ENCODE measurements around the gene ZNF184.

ZNF184 gene

GRCh38 chr6:27479319-27480182 is 6.6 kb upstream of the ZNF184 start:
- peak; percentile 81 for DNase-seq (ENCODE audit: low spot score)

DNA sequence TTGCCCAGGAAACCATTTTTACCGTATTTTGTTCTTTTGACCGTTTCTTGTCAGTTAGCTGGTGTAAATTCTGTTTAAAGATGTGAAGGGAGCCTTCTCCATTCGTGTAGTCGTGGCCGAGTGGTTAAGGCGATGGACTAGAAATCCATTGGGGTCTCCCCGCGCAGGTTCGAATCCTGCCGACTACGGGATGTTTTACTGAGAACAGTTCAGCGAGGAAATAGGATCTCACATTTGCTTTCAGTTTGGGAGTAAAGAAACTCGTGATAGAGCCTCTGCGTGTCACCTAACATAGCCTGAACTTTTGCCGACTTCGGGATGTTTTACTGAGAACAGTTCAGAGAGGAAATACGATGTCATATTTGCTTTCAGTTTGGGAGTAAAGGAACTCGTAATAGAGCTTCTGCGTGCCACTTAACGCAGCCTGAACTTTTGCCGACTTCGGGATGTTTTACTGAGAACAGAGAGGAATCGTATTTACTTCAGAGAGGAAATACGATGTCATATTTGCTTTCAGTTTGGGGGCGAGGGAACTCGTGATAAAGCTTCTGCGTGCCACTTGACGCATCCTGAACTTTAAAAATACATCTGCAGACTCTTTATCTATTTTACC is 5.9 kb upstream of the ZNF184 start:
- peak; percentile 77 for DNase-seq (ENCODE audit: low spot score)

DNA sequence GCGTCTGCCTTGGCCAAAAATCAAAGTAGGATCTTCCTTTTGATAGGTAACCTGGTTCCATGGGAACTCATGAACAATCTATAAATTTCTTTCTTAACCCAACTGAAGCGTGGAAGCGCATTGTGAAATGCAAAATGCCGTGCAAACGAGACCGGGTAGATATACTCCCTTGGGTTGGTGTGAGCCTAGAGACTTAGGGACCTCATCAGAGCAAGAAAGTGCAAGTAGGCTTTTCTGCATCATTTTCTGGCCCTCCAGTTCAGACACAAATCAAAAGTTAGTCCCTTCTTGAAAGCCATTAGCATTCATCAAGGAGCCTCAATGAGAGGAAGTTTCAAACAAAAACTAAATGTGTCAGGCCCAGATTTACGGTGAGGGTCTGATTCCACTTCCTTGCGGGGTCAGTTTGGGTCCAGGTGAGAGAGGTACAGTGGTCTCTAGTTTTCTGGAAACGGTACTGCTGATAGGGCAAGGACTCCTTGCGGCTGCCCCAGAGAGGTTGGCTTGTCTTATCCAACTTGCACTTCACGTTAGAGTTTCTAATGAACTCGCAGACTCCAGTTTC is 5.3 kb upstream of the ZNF184 start:
- DNase-seq (ENCODE audit: low spot score), result peak; percentile 13

- DNase-seq (ENCODE audit: low spot score), result no peak
These were observed 4.6 kb upstream of the ZNF184 start for GRCh38 chr6:27477318-27478013.

DNA sequence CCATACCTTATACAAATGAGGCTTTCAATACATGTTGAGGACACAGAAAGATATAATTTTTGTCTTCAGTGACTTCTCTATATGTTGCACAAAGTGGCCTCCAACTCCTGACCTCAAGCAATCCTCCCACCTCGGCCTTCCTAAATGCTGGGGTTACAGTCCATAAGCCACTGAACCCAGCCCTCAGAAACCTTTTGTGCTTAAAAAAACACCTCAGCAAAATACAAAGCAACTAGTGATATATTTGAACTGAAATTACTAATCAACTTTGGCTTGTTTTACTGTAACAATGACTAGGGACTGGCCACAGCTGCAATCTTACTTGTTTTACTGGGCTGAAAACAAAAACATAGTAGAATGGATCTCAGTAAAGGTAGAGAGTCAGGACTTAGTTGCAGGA is 3.2 kb upstream of the ZNF184 start:
- DNase-seq (ENCODE audit: low spot score), result no peak

DNA sequence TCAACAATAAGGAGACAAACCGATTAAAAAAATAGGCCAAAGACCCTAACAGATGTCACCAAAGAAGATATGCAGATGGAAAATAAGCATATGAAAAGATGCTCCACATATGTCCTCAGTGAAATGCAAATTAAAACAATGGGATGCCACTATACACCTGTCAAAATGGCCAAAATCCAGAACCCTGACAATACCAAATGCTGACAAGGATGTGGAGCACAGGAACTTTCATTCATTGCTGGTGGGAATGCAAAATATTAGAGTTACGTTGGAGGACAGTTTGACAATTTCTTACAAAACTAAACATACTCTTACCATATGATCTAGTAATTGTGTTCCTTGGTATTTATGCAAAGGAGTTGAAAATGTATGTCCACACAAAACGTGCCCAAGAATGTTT is 1.8 kb upstream of the ZNF184 start:
- DNase-seq (ENCODE audit: low spot score), result no peak

GRCh38 chr6:27474172-27474465 is 1.2 kb upstream of the ZNF184 start:
- no peak for DNase-seq (ENCODE audit: low spot score)

DNA sequence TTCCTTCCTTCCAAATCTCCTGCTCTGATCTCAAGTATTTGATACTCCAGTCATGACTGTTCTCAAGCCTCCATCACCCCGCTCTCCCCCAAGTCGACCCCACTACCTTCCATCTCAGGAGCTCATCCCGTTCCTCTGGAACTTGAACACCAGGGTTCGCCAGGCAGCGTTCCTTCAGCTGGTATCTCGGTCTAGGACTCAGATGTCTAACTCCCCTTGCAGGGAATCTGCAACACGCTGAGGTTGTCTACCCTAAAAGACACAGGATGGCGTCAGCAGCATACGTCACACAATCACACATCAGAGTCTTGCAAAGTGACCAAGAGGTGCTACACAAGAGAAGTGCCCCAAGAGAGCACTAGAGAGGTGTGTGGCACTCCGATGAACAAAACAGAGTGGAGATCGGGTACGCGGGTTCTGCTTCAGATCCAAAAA is 706 bp downstream of the ZNF184 start:
- peak; percentile 47 for DNase-seq (ENCODE audit: low spot score)

DNA sequence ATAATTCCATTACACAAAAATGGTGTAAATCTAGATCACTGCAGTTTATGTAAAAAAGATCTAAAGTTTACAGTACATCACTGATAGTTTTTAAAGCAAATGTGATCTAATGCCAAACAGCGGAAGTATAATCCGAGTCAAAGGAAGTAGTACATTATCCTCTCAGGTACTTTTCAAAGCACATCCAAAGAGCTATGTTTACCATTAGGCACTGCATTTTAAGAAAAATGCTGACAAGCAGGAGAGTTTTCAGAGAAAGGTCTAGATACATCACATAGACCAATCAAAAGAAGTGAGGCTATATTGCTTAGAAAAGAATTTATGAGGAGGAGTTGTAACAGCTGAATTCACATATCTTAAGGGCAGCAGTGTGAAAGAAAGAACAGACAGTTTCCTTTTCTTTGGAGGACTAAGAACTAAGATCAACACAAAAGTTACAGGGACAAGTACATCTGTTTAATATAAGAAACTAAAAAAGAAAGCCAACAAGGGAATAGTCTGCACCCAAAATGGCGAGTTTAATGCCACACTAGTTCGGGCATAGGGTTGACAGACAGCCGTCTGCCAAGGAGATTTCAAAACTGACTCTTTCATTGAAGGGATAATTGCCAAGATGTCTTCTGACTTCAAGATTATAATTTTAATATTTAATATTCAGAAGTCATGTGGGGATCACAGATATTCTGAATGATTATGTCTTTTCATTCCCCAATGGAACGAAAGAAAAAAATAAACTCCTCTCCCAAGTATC is 1.4 kb downstream of the ZNF184 start:
- DNase-seq (ENCODE audit: low spot score), result no peak

- no peak for DNase-seq (ENCODE audit: low spot score)
These were observed 2.9 kb downstream of the ZNF184 start for GRCh38 chr6:27470023-27470422.

DNA sequence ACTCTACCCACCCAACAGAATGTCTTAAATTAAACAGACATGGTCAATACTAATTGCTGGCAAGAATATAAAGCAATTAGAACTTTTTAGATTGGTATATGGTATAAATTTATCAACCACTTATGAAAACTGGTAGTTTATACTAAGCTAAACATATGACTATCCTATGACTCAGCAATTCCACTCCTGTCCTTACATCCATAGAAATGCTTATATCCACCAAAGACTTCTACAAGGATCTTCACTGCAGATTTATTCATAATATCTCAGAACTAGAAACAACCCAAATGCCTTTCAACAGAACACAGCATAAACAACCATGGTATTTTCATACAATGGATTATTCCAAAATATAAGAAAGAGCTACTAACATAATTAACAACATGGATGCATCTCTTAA is 4.6 kb downstream of the ZNF184 start:
- no peak for DNase-seq (ENCODE audit: low spot score)

- no peak for DNase-seq (ENCODE audit: low spot score)
These were observed 20.4 kb downstream of the ZNF184 start for GRCh38 chr6:27452496-27452897.

- no peak for DNase-seq (ENCODE audit: low spot score)
These were observed 21.1 kb downstream of the ZNF184 start for GRCh38 chr6:27451660-27452390.

DNA sequence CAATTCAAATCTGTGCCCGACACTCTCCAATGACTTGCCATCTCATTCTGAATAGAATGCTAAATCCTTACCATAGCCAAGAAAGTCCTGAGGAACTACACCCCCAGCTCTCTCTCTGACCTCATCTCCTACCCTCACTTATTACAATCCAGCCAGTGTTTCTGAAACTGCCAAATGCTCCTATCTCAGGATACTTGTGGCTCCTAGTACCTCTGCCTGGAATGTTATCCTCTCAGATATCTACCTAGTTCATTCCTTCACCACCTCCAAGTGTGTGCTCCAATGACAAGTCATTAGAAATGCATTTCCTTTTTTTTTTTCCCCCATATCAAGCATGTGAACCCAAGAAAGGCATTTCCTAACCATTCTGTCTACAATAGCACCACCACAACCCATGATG is 24.4 kb downstream of the ZNF184 start:
- no peak for DNase-seq (ENCODE audit: low spot score)

DNA sequence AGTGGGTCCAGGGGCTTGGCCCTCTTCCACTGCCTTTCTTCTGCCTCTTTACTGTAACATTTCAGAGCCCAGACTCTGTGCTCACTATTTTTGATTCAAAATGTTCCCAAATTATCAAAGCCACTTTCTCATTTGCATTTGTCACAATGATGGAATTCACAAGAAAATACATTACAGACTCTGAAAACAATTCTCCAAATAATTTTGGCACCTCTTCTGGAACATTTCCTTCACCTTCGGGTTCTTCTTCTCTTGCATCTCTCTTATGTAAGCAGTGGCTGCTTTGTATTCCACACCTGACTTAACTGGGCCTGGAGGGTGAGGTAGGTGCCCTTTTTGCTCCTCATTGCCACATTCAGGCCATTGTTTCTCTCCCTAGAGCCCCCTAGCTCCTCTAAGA is 30.0 kb downstream of the ZNF184 start:
- no peak for DNase-seq (ENCODE audit: low spot score)

GRCh38 chr6:27441001-27441400 is 31.9 kb downstream of the ZNF184 start:
- no peak for DNase-seq (ENCODE audit: low spot score)

GRCh38 chr6:27439371-27439770 is 33.5 kb downstream of the ZNF184 start:
- no peak for DNase-seq (ENCODE audit: low spot score)

GRCh38 chr6:27433714-27434113 is 39.2 kb downstream of the ZNF184 start:
- no peak for DNase-seq (ENCODE audit: low spot score)

GRCh38 chr6:27428966-27429365 is 43.9 kb downstream of the ZNF184 start:
- DNase-seq (ENCODE audit: low spot score), result no peak

DNA sequence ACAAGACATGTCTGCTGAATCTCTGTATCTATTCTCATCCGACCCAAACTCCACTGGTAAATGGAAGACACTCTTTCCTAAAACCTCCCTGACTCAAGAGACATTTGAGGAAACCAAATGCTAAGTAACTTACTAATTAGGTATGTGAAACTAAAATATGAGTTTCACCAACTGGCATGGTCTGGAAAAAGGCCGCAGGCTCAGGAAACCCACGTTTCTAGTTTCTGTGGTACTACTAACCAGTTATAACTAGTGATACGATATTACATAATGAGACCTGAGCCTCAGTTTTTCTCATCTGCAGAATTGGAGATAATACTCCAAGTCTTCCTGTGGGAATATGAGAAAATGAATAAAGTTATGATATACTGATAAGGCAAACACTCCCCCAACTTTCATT is 44.4 kb downstream of the ZNF184 start:
- DNase-seq (ENCODE audit: low spot score), result no peak

DNA sequence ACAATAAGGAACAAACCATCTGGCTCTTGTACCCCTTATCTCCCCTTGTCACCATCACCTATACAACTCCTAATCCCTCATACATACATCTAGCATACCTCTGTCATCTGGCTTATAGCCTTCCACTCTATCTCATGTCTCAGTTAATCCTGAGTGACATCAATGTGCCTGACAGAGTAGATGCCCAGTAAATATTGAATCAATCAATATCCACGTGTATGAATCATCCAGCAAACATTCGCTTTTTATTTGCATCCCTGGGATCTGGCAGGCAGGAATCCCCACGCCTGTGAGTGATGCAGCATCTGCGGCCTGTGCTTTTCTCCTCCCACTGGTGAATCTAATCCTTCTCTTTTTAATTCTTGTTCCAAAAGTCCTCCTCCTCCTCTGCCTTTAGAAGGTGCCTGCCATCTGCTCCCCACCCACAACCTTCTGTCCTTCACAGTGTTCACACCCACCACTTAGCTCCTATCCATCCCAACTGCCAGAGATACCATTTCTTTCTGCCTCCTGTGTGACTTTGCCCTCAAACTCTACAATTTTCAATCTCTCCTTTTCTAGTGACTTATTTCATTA is 46.8 kb downstream of the ZNF184 start:
- DNase-seq (ENCODE audit: low spot score), result no peak

All from AG08396 (cell line).